Upper lobe of right lung (tissue), 1 donor: ENCODE data around the gene SMIM22. TPM values are rescaled to one million over a fixed set of nuclear protein-coding genes. Genes with fewer than 3 reads are reported as not detected.

ENCODE experiments used
- ATAC-seq: fragments of 200-7000 bp; cut with Tn5 transposase; one replicate; pipeline ENCODE4 v1.9.1; 2020; ENCODE audit warnings: mild to moderate bottlenecking, moderate library complexity
- DNase-seq: peaks from one replicate; pipeline ENCODE4 v3.0.0-alpha.2; 2020
- H3K27ac ChIP-seq: fragments of 200-600 bp; one replicate; pipeline ENCODE4 v1.8.0; 2022
- H3K27me3 ChIP-seq: fragments of 200-600 bp; one replicate; pipeline ENCODE4 v1.8.0; 2022; ENCODE audit warnings: mild to moderate bottlenecking
- H3K36me3 ChIP-seq: fragments of 200-600 bp; one replicate; pipeline ENCODE4 v1.8.0; 2022
- H3K4me1 ChIP-seq: fragments of 200-600 bp; one replicate; pipeline ENCODE4 v1.8.0; 2022
- H3K4me3 ChIP-seq: fragments of 200-600 bp; one replicate; pipeline ENCODE4 v1.8.0; 2022; ENCODE audit warnings: mild to moderate bottlenecking
- H3K9me3 ChIP-seq: fragments of 200-600 bp; one replicate; pipeline ENCODE4 v1.8.0; 2022
- CTCF ChIP-seq: fragments of 200-600 bp; IDR thresholded peaks from one replicate; pipeline ENCODE4 v1.8.0; 2022; ENCODE audit warnings: antibody characterized with exemption
- intact Hi-C: fragments of 100-400 bp; cut with DNase I; formaldehyde crosslinking; loops from one replicate; pipeline ENCODE4 v1.11.0; 2022
- total RNA-seq: library from RNA; stranded (reverse); fragmentation: NEBNext Ultra II Directional; extraction: Animal tissue kit (Norgen Biotek cat#: 25700); gene quantifications from one replicate; pipeline ENCODE4 v1.2.1, GENCODE V29; 2021
- donor health status: DM: no; HTN: yes; CAD: no; lungs with severe emphysema.

Gene SMIM22
- total RNA-seq, 1 donor from 2014 or later: 23.3 TPM

- no peak for TF ChIP-seq CTCF
- intact Hi-C loops: no loop called here
- peak; percentile 99 for DNase-seq
- peaks cover 28% of the 10 kb centered on the region for H3K4me1 ChIP-seq
- H3K4me3 ChIP-seq: peak within 1 kb of the TSS; percentile 81
- H3K9me3 ChIP-seq: no peaks in the 10 kb centered on the region
- ATAC-seq: peak; percentile 96
- H3K27me3 ChIP-seq: no peaks in the 10 kb centered on the region
- peaks cover 18% of the 10 kb centered on the region for H3K36me3 ChIP-seq
- H3K27ac ChIP-seq: peak within 1 kb of the TSS; percentile 84
Measured at GRCh38 chr16:4766875-4767628, 28.1 kb upstream of the SMIM22 start, which contains the start of gene ZNF500. Gene ZNF500, minus strand, starts transcription at chr16:4767162. Its CDS starts 1,184 bp downstream, at chr16:4765978.

GRCh38 chr16:4767872-4768548, 27.2 kb upstream of the SMIM22 start:
- intact Hi-C loops: no loop called here
- H3K9me3 ChIP-seq: no peaks in the 10 kb centered on the region

GRCh38 chr16:4768549-4769305, 26.4 kb upstream of the SMIM22 start:
- no peaks in the 10 kb centered on the region for H3K9me3 ChIP-seq
- H3K4me1 ChIP-seq: peaks cover 28% of the 10 kb centered on the region
- no peak for TF ChIP-seq CTCF
- H3K4me3 ChIP-seq: peak overlapping the region; percentile 81
- H3K27me3 ChIP-seq: no peaks in the 10 kb centered on the region
- peaks cover 1% of the 10 kb centered on the region for H3K36me3 ChIP-seq
- peak overlapping the region; percentile 84 for H3K27ac ChIP-seq
- DNase-seq (peak; percentile 99), ATAC-seq (peak; percentile 95)
- intact Hi-C loops: no loop called here

More at GRCh38 chr16:4767872-4768548, 27.2 kb upstream of the SMIM22 start:
- peak overlapping the region; percentile 84 for H3K27ac ChIP-seq
- DNase-seq: no peak
- H3K4me3 ChIP-seq: peak overlapping the region; percentile 81
- peaks cover 9% of the 10 kb centered on the region for H3K36me3 ChIP-seq
- H3K4me1 ChIP-seq: peaks cover 28% of the 10 kb centered on the region
- TF ChIP-seq CTCF: no peak
- H3K27me3 ChIP-seq: no peaks in the 10 kb centered on the region
- ATAC-seq: no peak

- TF ChIP-seq CTCF: no peak
- DNase-seq (no peak), ATAC-seq (no peak)
- H3K36me3 ChIP-seq: no peaks in the 10 kb centered on the region
- H3K4me1 ChIP-seq: peaks cover 28% of the 10 kb centered on the region
- peak overlapping the region; percentile 81 for H3K4me3 ChIP-seq
- no peak overlapping the region for H3K27ac ChIP-seq
- no peaks in the 10 kb centered on the region for H3K27me3 ChIP-seq
- intact Hi-C loops: no loop called here
- H3K9me3 ChIP-seq: no peaks in the 10 kb centered on the region
Measured at GRCh38 chr16:4769306-4769638, 25.9 kb upstream of the SMIM22 start.

GRCh38 chr16:4771646-4772045, 23.5 kb upstream of the SMIM22 start:
- no peaks in the 10 kb centered on the region for H3K9me3 ChIP-seq
- no peaks in the 10 kb centered on the region for H3K36me3 ChIP-seq
- peaks cover 15% of the 10 kb centered on the region for H3K4me1 ChIP-seq
- no peak overlapping the region for H3K4me3 ChIP-seq
- intact Hi-C loops: no loop called here
- TF ChIP-seq CTCF: no peak
- H3K27ac ChIP-seq: no peak overlapping the region
- ATAC-seq: no peak
- DNase-seq: no peak
- H3K27me3 ChIP-seq: no peaks in the 10 kb centered on the region
